OCI-LY7 (cell line): ENCODE measurements around the gene MAP3K10. TPM values are rescaled to one million over a fixed set of nuclear protein-coding genes. Genes with fewer than 3 reads are reported as not detected.

ENCODE experiments used
- BruUV-seq: library from RNA; stranded (reverse); fragments of 400-500 nt; replicated peaks from 2 replicates; lab custom pipeline; 2021; lab: Mats Ljungman, UMichigan
- CTCF ChIA-PET: fragments of 300-600 bp; sonication (Branson Sonifier 250); formaldehyde crosslinking; loops from one replicate; lab custom pipeline; 2022; ENCODE audit warnings: antibody characterized with exemption; ENCODE audit not compliant: unreplicated experiment; lab: Charles Lee
- POLR2A ChIA-PET: fragments of 300-600 bp; sonication (Branson Sonifier 250); formaldehyde crosslinking; loops from one replicate; lab custom pipeline; 2022; ENCODE audit warnings: antibody characterized with exemption; lab: Charles Lee
- DNase-seq: peaks from one replicate; pipeline ENCODE4 v3.0.0-alpha.2; 2015; ENCODE audit warnings: low spot score
- H2AFZ ChIP-seq: fragments of 200-600 bp; sonication (generic), shearing (Covaris generic); 2 replicates; pipeline ENCODE4 v1.6.1; 2014; ENCODE audit warnings: mild to moderate bottlenecking, antibody characterized with exemption, low read length, moderate library complexity
- H3K27ac ChIP-seq: fragments of 200-600 bp; sonication (generic); 2 replicates; pipeline ENCODE4 v1.5.1; 2014; ENCODE audit warnings: mixed run types, low read depth, mild to moderate bottlenecking, moderate library complexity, low read length, inconsistent platforms; ENCODE audit not compliant: poor library complexity, severe bottlenecking
- H3K36me3 ChIP-seq: fragments of 200-600 bp; sonication (generic); 2 replicates; pipeline ENCODE4 v1.6.1; 2014; ENCODE audit warnings: mild to moderate bottlenecking, antibody characterized with exemption, low read length, moderate library complexity, mixed read lengths; ENCODE audit not compliant: insufficient read depth
- H3K4me1 ChIP-seq: fragments of 200-600 bp; sonication (generic); 2 replicates; pipeline ENCODE4 v1.5.1; 2014; ENCODE audit warnings: mild to moderate bottlenecking, low read length; ENCODE audit not compliant: insufficient read depth, poor library complexity, severe bottlenecking
- H3K4me2 ChIP-seq: fragments of 200-600 bp; sonication (generic); 2 replicates; pipeline ENCODE4 v1.6.1; 2014; ENCODE audit warnings: mild to moderate bottlenecking, low read length
- H3K4me3 ChIP-seq: fragments of 200-600 bp; sonication (generic); 2 replicates; pipeline ENCODE4 v1.5.1; 2014; ENCODE audit warnings: mild to moderate bottlenecking, low read depth, low read length; ENCODE audit not compliant: poor library complexity, severe bottlenecking
- H3K79me2 ChIP-seq: fragments of 200-600 bp; sonication (generic); 2 replicates; pipeline ENCODE4 v1.6.1; 2016; ENCODE audit warnings: low read depth, mild to moderate bottlenecking, low read length, moderate library complexity, mixed read lengths; ENCODE audit not compliant: insufficient read depth
- H3K9me2 ChIP-seq: fragments of 200-600 bp; sonication (generic); 2 replicates; pipeline ENCODE4 v1.6.1; 2016; ENCODE audit warnings: mild to moderate bottlenecking, low read length, mixed read lengths; ENCODE audit not compliant: insufficient read depth
- H3K9me3 ChIP-seq: fragments of 200-600 bp; sonication (generic); 2 replicates; pipeline ENCODE4 v1.6.1; 2014; ENCODE audit warnings: mild to moderate bottlenecking, mixed run types, low read length, mixed read lengths
- H4K20me1 ChIP-seq: fragments of 200-600 bp; sonication (generic); 2 replicates; pipeline ENCODE4 v1.6.1; 2014; ENCODE audit warnings: mild to moderate bottlenecking, antibody characterized with exemption, low read length, moderate library complexity, mixed read lengths; ENCODE audit not compliant: insufficient read depth
- EZH2phosphoT487 ChIP-seq: fragments of 200-600 bp; sonication (generic); IDR thresholded peaks from 2 replicates; pipeline ENCODE4 v1.6.1; 2018; ENCODE audit warnings: low read depth, borderline replicate concordance, mild to moderate bottlenecking, mixed run types, antibody characterized with exemption, low read length, moderate library complexity, mixed read lengths
- intact Hi-C: fragments of 100-400 bp; cut with micrococcal nuclease; formaldehyde crosslinking; loops from one replicate; pipeline ENCODE4 v1.10.0; 2022; ENCODE audit not compliant: unreplicated experiment
- total RNA-seq, 2 experiments: library from RNA; depleted of rRNA in 1 of 2; stranded (reverse); fragments of >200 nt in 1 of 2; shearing (Covaris generic) in 1 of 2; gene quantifications; 2 replicates each; pipeline ENCODE4 v1.2.3, GENCODE V29; 2014 to 2022
- TF ChIP-seq, protein P1 (sequence below): fragments of 200-600 bp; sonication (generic); conservative IDR thresholded peaks from 2 replicates; pipeline ENCODE4 v1.5.1; 2014; ENCODE audit warnings: mild to moderate bottlenecking, antibody characterized with exemption, low read length, moderate library complexity, mixed read lengths

The MAP3K10 gene
- total RNA-seq, 2 experiments from 2014 or later: 20.6 to 32.5 TPM

DNA sequence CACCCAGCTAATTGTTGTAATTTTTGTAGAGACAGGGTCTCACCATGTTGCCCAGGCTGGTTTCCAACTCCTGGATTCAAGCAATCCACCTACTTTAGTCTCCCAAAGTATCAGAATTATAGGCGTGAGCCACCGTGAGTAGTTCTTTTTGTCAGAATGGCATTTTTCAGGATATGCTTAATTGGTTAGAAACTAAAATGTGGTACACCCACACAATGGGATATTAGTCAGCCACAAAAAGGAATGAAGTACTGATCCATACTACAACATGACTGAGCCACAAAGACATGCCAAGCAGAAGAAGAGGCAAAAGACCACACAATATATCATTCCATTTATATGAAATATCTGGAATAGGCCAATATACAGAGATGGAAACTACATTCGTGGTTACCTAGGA, 41.7 kb upstream of the MAP3K10 start:
- no peak for DNase-seq
- Histone ChIP-seq H3K9me3 (no peaks in the 10 kb centered on the region), H3K4me3 (no peak overlapping the region), H3K27ac (no peak overlapping the region), H2AFZ (no peak overlapping the region), H3K9me2 (no peaks in the 10 kb centered on the region), H4K20me1 (no peaks in the 10 kb centered on the region), H3K4me1 (peaks cover 7% of the 10 kb centered on the region), H3K4me2 (no peak overlapping the region), H3K79me2 (no peaks in the 10 kb centered on the region), H3K36me3 (no peaks in the 10 kb centered on the region)
- ChIA-PET CTCF (no interaction called here), POLR2A (no interaction called here)
- intact Hi-C loops: loop anchor here (10.0 kb wide), 2 partner anchors 135 to 375 kb away; partner anchors contain the start of gene AKT2
- no TSS peak for BruUV-seq
- no peak for TF ChIP-seq EZH2phosphoT487
- TF ChIP-seq, protein P1, sequence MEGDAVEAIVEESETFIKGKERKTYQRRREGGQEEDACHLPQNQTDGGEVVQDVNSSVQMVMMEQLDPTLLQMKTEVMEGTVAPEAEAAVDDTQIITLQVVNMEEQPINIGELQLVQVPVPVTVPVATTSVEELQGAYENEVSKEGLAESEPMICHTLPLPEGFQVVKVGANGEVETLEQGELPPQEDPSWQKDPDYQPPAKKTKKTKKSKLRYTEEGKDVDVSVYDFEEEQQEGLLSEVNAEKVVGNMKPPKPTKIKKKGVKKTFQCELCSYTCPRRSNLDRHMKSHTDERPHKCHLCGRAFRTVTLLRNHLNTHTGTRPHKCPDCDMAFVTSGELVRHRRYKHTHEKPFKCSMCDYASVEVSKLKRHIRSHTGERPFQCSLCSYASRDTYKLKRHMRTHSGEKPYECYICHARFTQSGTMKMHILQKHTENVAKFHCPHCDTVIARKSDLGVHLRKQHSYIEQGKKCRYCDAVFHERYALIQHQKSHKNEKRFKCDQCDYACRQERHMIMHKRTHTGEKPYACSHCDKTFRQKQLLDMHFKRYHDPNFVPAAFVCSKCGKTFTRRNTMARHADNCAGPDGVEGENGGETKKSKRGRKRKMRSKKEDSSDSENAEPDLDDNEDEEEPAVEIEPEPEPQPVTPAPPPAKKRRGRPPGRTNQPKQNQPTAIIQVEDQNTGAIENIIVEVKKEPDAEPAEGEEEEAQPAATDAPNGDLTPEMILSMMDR: no peak

DNA sequence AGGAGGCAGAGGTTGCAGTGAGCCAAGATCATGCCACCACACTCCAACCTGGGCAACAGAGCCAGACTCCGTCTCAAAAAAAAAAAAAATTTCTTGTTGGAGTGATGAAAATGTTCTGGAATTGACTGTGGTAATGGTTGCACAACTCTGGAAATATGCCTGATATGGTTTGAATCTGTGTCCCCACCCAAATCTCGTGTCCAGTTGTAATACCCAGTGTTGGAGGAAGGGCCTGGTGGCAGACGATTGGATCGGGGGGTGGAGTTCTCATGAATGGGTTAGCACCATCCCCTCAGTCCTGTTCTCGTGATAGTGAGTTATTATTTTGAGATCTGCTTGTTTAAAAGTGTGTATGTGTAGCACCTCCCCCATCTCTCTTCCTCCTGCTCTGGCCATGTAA, 41.1 kb upstream of the MAP3K10 start:
- CTCF ChIA-PET: no interaction called here
- Histone ChIP-seq H3K9me2 (no peaks in the 10 kb centered on the region), H3K36me3 (no peaks in the 10 kb centered on the region), H3K4me2 (no peak overlapping the region), H2AFZ (no peak overlapping the region), H3K27ac (no peak overlapping the region), H3K79me2 (no peaks in the 10 kb centered on the region), H3K9me3 (no peaks in the 10 kb centered on the region), H3K4me1 (peaks cover under 1% of the 10 kb centered on the region), H3K4me3 (no peak overlapping the region), H4K20me1 (no peaks in the 10 kb centered on the region)
- no TSS peak for BruUV-seq
- intact Hi-C loops: no loop called here
- POLR2A ChIA-PET: no interaction called here
- DNase-seq: no peak
- no peak for TF ChIP-seq EZH2phosphoT487
- TF ChIP-seq, protein P1: no peak

DNA sequence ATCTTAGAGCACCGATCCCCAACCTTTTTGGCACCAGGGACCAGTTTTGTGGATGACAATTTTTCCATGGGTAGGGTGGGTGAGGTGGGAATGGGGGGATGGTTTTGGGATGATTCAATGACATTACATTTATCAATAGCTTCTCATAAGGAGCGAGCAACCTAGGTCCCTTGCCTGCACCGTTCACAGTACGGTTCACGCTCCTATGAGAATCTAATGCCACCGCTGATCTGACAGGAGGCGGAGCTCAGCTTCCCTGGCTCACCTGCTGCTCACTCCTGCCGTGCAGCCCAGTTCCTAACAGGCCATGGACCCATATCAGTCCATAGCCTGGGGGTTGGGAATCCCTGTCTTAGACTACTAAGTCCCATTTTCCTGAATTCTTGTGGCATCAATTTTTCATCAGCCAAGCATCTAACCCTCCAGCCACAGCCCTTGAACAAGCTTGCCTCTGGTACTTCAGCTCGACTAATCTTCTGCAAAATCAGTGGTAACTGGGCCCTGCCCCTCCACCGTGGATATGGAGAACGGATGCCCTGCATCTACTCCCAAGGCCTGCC, 37.0 kb upstream of the MAP3K10 start:
- POLR2A ChIA-PET: interaction anchor here (0.7 kb wide), 2 partner anchors 10 to 22 kb away, joined by 3 to 4 read pairs; no protein-coding TSS in a partner anchor
- no peak for DNase-seq
- no peaks in the 10 kb centered on the region for H3K79me2 ChIP-seq
- CTCF ChIA-PET: interaction anchor here (0.7 kb wide), 1 partner anchor 606 kb away, joined by 4 read pairs; no protein-coding TSS in a partner anchor
- no peaks in the 10 kb centered on the region for H3K9me2 ChIP-seq
- TF ChIP-seq EZH2phosphoT487: no peak
- TF ChIP-seq, protein P1: no peak
- H3K4me3 ChIP-seq: no peak overlapping the region
- no peak overlapping the region for H3K27ac ChIP-seq
- no peaks in the 10 kb centered on the region for H4K20me1 ChIP-seq
- BruUV-seq: no TSS peak
- no peaks in the 10 kb centered on the region for H3K4me1 ChIP-seq
- H3K4me2 ChIP-seq: no peak overlapping the region
- intact Hi-C loops: no loop called here
- no peaks in the 10 kb centered on the region for H3K9me3 ChIP-seq
- H3K36me3 ChIP-seq: no peaks in the 10 kb centered on the region
- H2AFZ ChIP-seq: no peak overlapping the region
